Keratinocyte (primary cell): ENCODE measurements around the gene DDX4. TPM values are rescaled to one million over a fixed set of nuclear protein-coding genes. Genes with fewer than 3 reads are reported as not detected.

ENCODE experiments used
- DNase-seq: peaks from one replicate; pipeline ENCODE4 v3.0.0-alpha.2; 2011; ENCODE audit warnings: low read depth, missing footprints, low spot score
- FAIRE-seq: peaks from 2 replicates; lab custom pipeline; 2011; peaks lifted over from hg19 to GRCh38; lab: Jason Lieb, UNC
- H2AFZ ChIP-seq: 2 replicates; pipeline ENCODE4 v1.6.0; 2012; ENCODE audit warnings: low read length, control low read depth, inconsistent platforms; ENCODE audit not compliant: control insufficient read depth
- H3K27ac ChIP-seq: 2 replicates; pipeline ENCODE4 v1.5.1; 2011; ENCODE audit warnings: low read length; ENCODE audit not compliant: control insufficient read depth, insufficient read depth
- H3K27me3 ChIP-seq: 3 replicates; pipeline ENCODE4 v1.6.0; 2011; ENCODE audit warnings: low read length; ENCODE audit not compliant: control insufficient read depth, insufficient read depth; ENCODE audit errors: extremely low read depth
- H3K36me3 ChIP-seq, 2 experiments: 2 replicates in 1 of 2; 3 replicates in 1 of 2; pipeline ENCODE4 v1.5.1; 2011; ENCODE audit warnings: low read length in 2 of 2, mild to moderate bottlenecking in 1 of 2; ENCODE audit not compliant: control insufficient read depth in 2 of 2, insufficient read depth in 2 of 2; ENCODE audit errors: extremely low read depth in 1 of 2
- H3K4me1 ChIP-seq: 3 replicates; pipeline ENCODE4 v1.5.1; 2011; ENCODE audit warnings: low read length; ENCODE audit not compliant: control insufficient read depth, insufficient read depth; ENCODE audit errors: extremely low read depth
- H3K4me2 ChIP-seq: 3 replicates; pipeline ENCODE4 v1.6.0; 2011; ENCODE audit warnings: low read depth, low read length; ENCODE audit not compliant: control insufficient read depth, insufficient read depth; ENCODE audit errors: extremely low read depth
- H3K4me3 ChIP-seq, 3 experiments: fragments of 200-600 bp in 1 of 3; sonication (generic) in 1 of 3; 2 replicates in 2 of 3; 3 replicates in 1 of 3; pipeline ENCODE4 v1.5.1; 2011 to 2016; ENCODE audit warnings: low read length in 3 of 3, mild to moderate bottlenecking in 3 of 3, control low read depth in 2 of 3, inconsistent platforms in 1 of 3, low read depth in 1 of 3, mixed read lengths in 1 of 3, mixed run types in 1 of 3, moderate library complexity in 1 of 3; ENCODE audit not compliant: control insufficient read depth in 2 of 3, insufficient read depth in 2 of 3; ENCODE audit errors: extremely low read depth in 1 of 3
- H3K79me2 ChIP-seq: 2 replicates; pipeline ENCODE4 v1.6.0; 2012; ENCODE audit warnings: low read length; ENCODE audit not compliant: control insufficient read depth, insufficient read depth
- H3K9ac ChIP-seq: 3 replicates; pipeline ENCODE4 v1.6.0; 2011; ENCODE audit warnings: low read length; ENCODE audit not compliant: control insufficient read depth, insufficient read depth; ENCODE audit errors: extremely low read depth
- H3K9me1 ChIP-seq: 3 replicates; pipeline ENCODE4 v1.6.0; 2011; ENCODE audit warnings: low read length; ENCODE audit not compliant: control insufficient read depth, insufficient read depth; ENCODE audit errors: extremely low read depth
- H3K9me3 ChIP-seq: 2 replicates; pipeline ENCODE4 v1.5.1; 2012; ENCODE audit warnings: low read depth, low read length; ENCODE audit not compliant: control insufficient read depth
- H4K20me1 ChIP-seq: 3 replicates; pipeline ENCODE4 v1.6.0; 2011; ENCODE audit warnings: low read length; ENCODE audit not compliant: control insufficient read depth, insufficient read depth; ENCODE audit errors: extremely low read depth
- CTCF ChIP-seq, 3 experiments: IDR thresholded peaks in 1 of 3; conservative IDR thresholded peaks in 1 of 3; optimal IDR thresholded peaks in 1 of 3; 2 replicates in 2 of 3; 3 replicates in 1 of 3; pipeline versions ENCODE3 to v1.5.1; 2011; ENCODE audit warnings: low read length in 3 of 3, mild to moderate bottlenecking in 3 of 3, moderate library complexity in 2 of 3, control low read depth in 1 of 3, inconsistent platforms in 1 of 3; ENCODE audit not compliant: insufficient read depth in 2 of 3; ENCODE audit errors: extremely low read depth in 1 of 3
- EZH2 ChIP-seq: IDR thresholded peaks from one replicate; pipeline ENCODE4 v1.6.1; 2012; ENCODE audit warnings: inconsistent platforms, mild to moderate bottlenecking, low read length, moderate library complexity
- dilution Hi-C: fragments of 300-500 bp; cut with MboI; formaldehyde crosslinking; loops from one replicate; pipeline ENCODE4 v1.7.0; 2020; ENCODE audit warnings: low sequenced_read_pairs; ENCODE audit not compliant: extremely low pct_ligation_motif_present
- polyA plus RNA-seq, 5 experiments: library from polyadenylated mRNA; depleted of rRNA in 3 of 5; stranded (reverse) in 3 of 5; stranded (forward) in 1 of 5; unstranded in 1 of 5; fragments of >200 nt; gene quantifications; 1 replicate in 1 of 5; 2 replicates in 3 of 5; 3 replicates in 1 of 5; pipeline versions ENCODE4 v1.2.1 to v1.2.3, GENCODE V29; 2011 to 2012; ENCODE audit warnings: missing spikeins in 2 of 5, low read depth in 1 of 5, low replicate concordance in 1 of 5

Gene DDX4
- polyA plus RNA-seq, 1 donor (not counting 4 experiments of a cell fraction or from before 2014, with no cell fraction given) = 0.04 TPM

- no peaks in the 10 kb centered on the region for H3K4me1 ChIP-seq
- H4K20me1 ChIP-seq = no peaks in the 10 kb centered on the region
- TF ChIP-seq EZH2 (no peak), CTCF (optimal IDR thresholded peaks at IDR 0.05 in 1 of 3, IDR thresholded peaks at IDR 0.05 in 1 of 3, conservative IDR thresholded peaks at IDR 0.05 in 1 of 3; ENCODE audit: extremely low read depth in 1 of 3, insufficient read depth in 2 of 3, low read length in 3 of 3) (no peak)
- dilution Hi-C loops = no loop called here
- H3K27ac ChIP-seq = no peak overlapping the region
- H3K4me2 ChIP-seq = no peak overlapping the region
- H3K36me3 ChIP-seq = no peaks in the 10 kb centered on the region
- H3K79me2 ChIP-seq = no peaks in the 10 kb centered on the region
- H2AFZ ChIP-seq = no peak overlapping the region
- FAIRE-seq (no peak), DNase-seq (no peak)
- no peaks in the 10 kb centered on the region for H3K9me3 ChIP-seq
- no peaks in the 10 kb centered on the region for H3K27me3 ChIP-seq
- H3K9ac ChIP-seq = no peak overlapping the region
- no peaks in the 10 kb centered on the region for H3K9me1 ChIP-seq
- H3K4me3 ChIP-seq = no peak overlapping the region
Observed at GRCh38 chr5:55768279-55768678, 30.4 kb downstream of the DDX4 start.

GRCh38 chr5:55771175-55771655 lies 33.4 kb downstream of the DDX4 start:
- Histone ChIP-seq H2AFZ (no peak overlapping the region), H3K9me3 (no peaks in the 10 kb centered on the region), H3K36me3 (no peaks in the 10 kb centered on the region), H3K4me1 (no peaks in the 10 kb centered on the region), H4K20me1 (no peaks in the 10 kb centered on the region), H3K4me3 (no peak overlapping the region), H3K27me3 (no peaks in the 10 kb centered on the region), H3K4me2 (no peak overlapping the region), H3K79me2 (no peaks in the 10 kb centered on the region), H3K9ac (no peak overlapping the region), H3K9me1 (no peaks in the 10 kb centered on the region), H3K27ac (no peak overlapping the region)
- dilution Hi-C loops = no loop called here
- TF ChIP-seq CTCF (optimal IDR thresholded peaks at IDR 0.05 in 1 of 3, IDR thresholded peaks at IDR 0.05 in 1 of 3, conservative IDR thresholded peaks at IDR 0.05 in 1 of 3; ENCODE audit: extremely low read depth in 1 of 3, insufficient read depth in 2 of 3, low read length in 3 of 3) = no peak
- no peak for TF ChIP-seq EZH2
- DNase-seq (no peak), FAIRE-seq (no peak)
